GM12878 (cell line): Measurements from ENCODE around the gene NFATC1. TPM values are rescaled to one million over a fixed set of nuclear protein-coding genes. Genes with fewer than 3 reads are reported as not detected.

Experiments
- ATAC-seq: fragments of 200-7000 bp; cut with Tn5 transposase; 3 replicates; pipeline ENCODE4 v1.9.1; 2020; ENCODE audit warnings: mild to moderate bottlenecking, moderate library complexity
- BruUV-seq: library from RNA; stranded (reverse); fragments of 400-500 nt; replicated peaks from 2 replicates; lab custom pipeline; 2021; lab: Mats Ljungman, UMichigan
- CTCF ChIA-PET: fragments of 300-600 bp; sonication (Branson Sonifier 250); formaldehyde crosslinking; extraction: SDS; loops from one replicate; lab custom pipeline; 2021; ENCODE audit warnings: inconsistent platforms; lab: Yijun Ruan, JAX
- POLR2A ChIA-PET: fragments of 350-600 bp; formaldehyde crosslinking; extraction: SDS; loops from one replicate; lab custom pipeline; 2021; ENCODE audit warnings: inconsistent platforms; lab: Charles Lee
- RAD21 ChIA-PET: fragments of 300-600 bp; sonication (Branson Sonifier 250); formaldehyde crosslinking; loops from one replicate; lab custom pipeline; 2023; ENCODE audit warnings: antibody characterized with exemption; ENCODE audit not compliant: unreplicated experiment; lab: Charles Lee
- SMC1A ChIA-PET: fragments of 300-600 bp; sonication (Branson Sonifier 250); formaldehyde crosslinking; loops from one replicate; lab custom pipeline; 2023; ENCODE audit not compliant: unreplicated experiment, uncharacterized antibody; lab: Charles Lee
- DNase-seq: peaks from one replicate; pipeline ENCODE4 v3.0.0-alpha.2; 2011; ENCODE audit warnings: low read depth, low spot score
- FAIRE-seq: peaks from 3 replicates; lab custom pipeline; 2011; peaks lifted over from hg19 to GRCh38; lab: Jason Lieb, UNC
- H2AFZ ChIP-seq: 2 replicates; pipeline ENCODE4 v1.6.0; 2011; ENCODE audit warnings: low read depth, low read length, control low read depth; ENCODE audit not compliant: control insufficient read depth
- H3K27ac ChIP-seq: 2 replicates; pipeline ENCODE4 v1.5.1; 2011; ENCODE audit warnings: control low read depth; ENCODE audit not compliant: control insufficient read depth, insufficient read depth
- H3K27me3 ChIP-seq, 2 experiments: replicated peaks in 1 of 2; 2 replicates each; pipeline versions ENCODE4 v1.6.0 to v1.6.1; 2011; ENCODE audit warnings: low read length in 1 of 2; ENCODE audit not compliant: control insufficient read depth in 2 of 2, insufficient read depth in 2 of 2
- H3K36me3 ChIP-seq, 2 experiments: 2 replicates each; pipeline ENCODE4 v1.5.1; 2011; ENCODE audit warnings: low read length in 1 of 2; ENCODE audit not compliant: control insufficient read depth in 2 of 2, insufficient read depth in 2 of 2
- H3K4me1 ChIP-seq: 2 replicates; pipeline ENCODE4 v1.6.1; 2011; ENCODE audit warnings: mild to moderate bottlenecking, low read length, moderate library complexity, mixed read lengths; ENCODE audit not compliant: control insufficient read depth, insufficient read depth
- H3K4me2 ChIP-seq: 2 replicates; pipeline ENCODE4 v1.6.0; 2011; ENCODE audit warnings: control low read depth; ENCODE audit not compliant: control insufficient read depth, insufficient read depth
- H3K4me3 ChIP-seq: fragments of 200-600 bp; sonication (generic); 2 replicates; pipeline ENCODE4 v1.5.1; 2016
- H3K79me2 ChIP-seq: 2 replicates; pipeline ENCODE4 v1.6.0; 2011; ENCODE audit warnings: low read length; ENCODE audit not compliant: control insufficient read depth, insufficient read depth
- H3K9ac ChIP-seq: 2 replicates; pipeline ENCODE4 v1.8.0; 2011; ENCODE audit warnings: low read length, control low read depth, mixed read lengths; ENCODE audit not compliant: control insufficient read depth, insufficient read depth
- H3K9me3 ChIP-seq: replicated peaks from 3 replicates; pipeline ENCODE4 v1.5.1; 2011; ENCODE audit warnings: mild to moderate bottlenecking, low read length; ENCODE audit not compliant: control insufficient read depth, insufficient read depth
- H4K20me1 ChIP-seq: 2 replicates; pipeline ENCODE4 v1.6.0; 2011; ENCODE audit not compliant: control insufficient read depth, insufficient read depth
- BACH1 ChIP-seq: fragments of 450-650 bp; IDR thresholded peaks from 2 replicates; pipeline ENCODE4 v1.6.1; 2017; ENCODE audit warnings: mild to moderate bottlenecking, borderline replicate concordance
- BHLHE40 ChIP-seq, 2 experiments: fragments of 450-650 bp in 1 of 2; IDR thresholded peaks; 2 replicates each; pipeline ENCODE4 v1.6.1; 2011 to 2017; ENCODE audit warnings: low read depth in 2 of 2, borderline replicate concordance in 1 of 2, improper control_type of control experiment in 1 of 2, low read length in 1 of 2, mild to moderate bottlenecking in 1 of 2
- CBX3 ChIP-seq: fragments of 200-600 bp; sonication (generic); IDR thresholded peaks from 2 replicates; pipeline ENCODE4 v1.6.1; 2016; ENCODE audit warnings: low read depth, borderline replicate concordance
- CHD4 ChIP-seq: fragments of 200-600 bp; sonication (generic); IDR thresholded peaks from 2 replicates; pipeline ENCODE4 v1.6.1; 2016; ENCODE audit warnings: mild to moderate bottlenecking
- CREM ChIP-seq: IDR thresholded peaks from 2 replicates; pipeline ENCODE4 v1.6.1; 2014; ENCODE audit warnings: antibody characterized with exemption, low read depth
- GATAD2B ChIP-seq: fragments of 450-650 bp; conservative IDR thresholded peaks from 2 replicates; pipeline ENCODE4 v1.6.1; 2017; ENCODE audit warnings: low read depth, mild to moderate bottlenecking, moderate library complexity
- HDGF ChIP-seq: fragments of 450-650 bp; IDR thresholded peaks from 2 replicates; pipeline ENCODE4 v1.6.1; 2016; ENCODE audit warnings: antibody characterized with exemption
- IRF3 ChIP-seq: fragments of 450-650 bp; IDR thresholded peaks from 2 replicates; pipeline ENCODE4 v1.6.1; 2014; ENCODE audit warnings: mild to moderate bottlenecking
- MEF2B ChIP-seq: fragments of 450-650 bp; IDR thresholded peaks from 2 replicates; pipeline ENCODE4 v1.6.1; 2018; ENCODE audit warnings: mild to moderate bottlenecking, moderate library complexity; ENCODE audit not compliant: partially characterized antibody, poor library complexity, severe bottlenecking
- MYB ChIP-seq: fragments of 150-350 bp; IDR thresholded peaks from 2 replicates; pipeline ENCODE4 v1.6.1; 2014; ENCODE audit warnings: mild to moderate bottlenecking, low read depth, low read length, borderline replicate concordance
- PAX5 ChIP-seq: IDR thresholded peaks from 2 replicates; pipeline ENCODE4 v1.6.1; 2011; ENCODE audit warnings: low read depth, low read length, borderline replicate concordance
- POLR2AphosphoS2 ChIP-seq: IDR thresholded peaks from 2 replicates; pipeline ENCODE4 v1.6.1; 2011; ENCODE audit warnings: low read depth, mild to moderate bottlenecking, low read length, improper control_type of control experiment, moderate library complexity
- RUNX3 ChIP-seq: IDR thresholded peaks from 2 replicates; pipeline ENCODE4 v1.6.1; 2012; ENCODE audit warnings: low read length, inconsistent platforms
- SMAD1 ChIP-seq: fragments of 450-650 bp; IDR thresholded peaks from 2 replicates; pipeline ENCODE4 v1.6.1; 2018; ENCODE audit warnings: mild to moderate bottlenecking, low read depth; ENCODE audit not compliant: partially characterized antibody
- SRF ChIP-seq, 2 experiments: IDR thresholded peaks; 2 replicates each; pipeline ENCODE4 v1.6.1; 2011; ENCODE audit warnings: low read depth in 2 of 2, low read length in 2 of 2, mild to moderate bottlenecking in 1 of 2, moderate library complexity in 1 of 2
- STAT1 ChIP-seq: fragments of 450-650 bp; conservative IDR thresholded peaks from 2 replicates; pipeline ENCODE4 v1.6.1; 2014; ENCODE audit warnings: antibody characterized with exemption, mild to moderate bottlenecking
- TCF12 ChIP-seq: IDR thresholded peaks from 2 replicates; pipeline ENCODE4 v1.6.1; 2011; ENCODE audit warnings: low read depth, mild to moderate bottlenecking, low read length
- ZBED1 ChIP-seq: IDR thresholded peaks from 2 replicates; pipeline ENCODE4 v1.6.1; 2016; ENCODE audit warnings: borderline replicate concordance
- ZNF207 ChIP-seq: fragments of 450-650 bp; IDR thresholded peaks from 2 replicates; pipeline ENCODE4 v1.6.1; 2014; ENCODE audit warnings: antibody characterized with exemption, mild to moderate bottlenecking, borderline replicate concordance
- WGBS: methylation state at CpG from one replicate; pipeline ENCODE4 v1.1.6; 2016; ENCODE audit warnings: low lambda C conversion rate; ENCODE audit not compliant: insufficient replicate concordance, insufficient coverage; ENCODE audit errors: missing lambda C conversion rate; 5-methylcytosine and 5-hydroxymethylcytosine counted together
- in situ Hi-C: fragments of 300-500 bp; cut with MboI; formaldehyde crosslinking; loops from 9 replicates; pipeline ENCODE4 v1.14.3; 2018; ENCODE audit warnings: mixed read lengths
- intact Hi-C: fragments of 100-400 bp; cut with micrococcal nuclease; formaldehyde crosslinking; loops from one replicate; pipeline ENCODE4 v1.14.2; 2022; ENCODE audit not compliant: unreplicated experiment
- polyA plus RNA-seq, 11 experiments: library from polyadenylated mRNA; depleted of rRNA in 4 of 11; unstranded in 6 of 11; stranded (reverse) in 5 of 11; fragments of >200 nt; fragmentation: Nextera tagmentation in 4 of 11; fragmentation: Illumina TruSeq in 1 of 11; extraction: Ambion mirVana in 4 of 11; extraction: Trizol in 1 of 11; gene quantifications; 1 replicate in 1 of 11; 2 replicates in 10 of 11; pipeline versions ENCODE4 v1.2.1 to v1.2.3, GENCODE V29; 2011 to 2016; ENCODE audit warnings: inconsistent platforms in 2 of 11, missing spikeins in 2 of 11, low read depth in 1 of 11
- total RNA-seq, 4 experiments: library from RNA; depleted of rRNA in 3 of 4; stranded (reverse); fragments of >200 nt in 3 of 4; fragmentation: Illumina TruSeq in 1 of 4; extraction: Trizol in 1 of 4; gene quantifications; 2 replicates each; pipeline versions ENCODE4 v1.2.1 to v1.2.3, GENCODE V29; 2013 to 2021

Gene NFATC1
- total and polyA plus RNA-seq, 10 of the 15 experiments (the other 5 are each of a cell fraction or from before 2014, with no cell fraction given): 0.84 to 20.8 (median 5.1) TPM

GRCh38 chr18:79523736-79524180, 128.0 kb downstream of the NFATC1 start (continued):
- TF ChIP-seq CBX3 (no peak), SRF (IDR thresholded peaks at IDR 0.05; ENCODE audit: low read depth in 2 of 2, low read length in 2 of 2) (no peak), GATAD2B (no peak), MEF2B (peak; percentile 71)

- H3K36me3 ChIP-seq: no peaks in the 10 kb centered on the region
- peak overlapping the region; percentile 69 for H3K27ac ChIP-seq
- no peaks in the 10 kb centered on the region for H3K9me3 ChIP-seq
- FAIRE-seq (no peak), ATAC-seq (peak; percentile 20; the same call in 2 of the 3 replicates), DNase-seq (no peak)
- SMC1A ChIA-PET: interaction anchor here (0.9 to 2.7 kb wide), 15 partner anchors 15 to 150 kb away, joined by 3 to 22 read pairs (median 8); partner anchors contain the start of gene NFATC1
- H3K4me2 ChIP-seq: peak overlapping the region; percentile 51; the same call in 1 of the 2 replicates
- H3K4me1 ChIP-seq: peaks cover 26% of the 10 kb centered on the region
- no peaks in the 10 kb centered on the region for H3K79me2 ChIP-seq
- WGBS: 19% methylated on average over 59 of the region's 63 CpGs
- no peak overlapping the region for H3K4me3 ChIP-seq
- H3K27me3 ChIP-seq: no peaks in the 10 kb centered on the region
- peak overlapping the region; percentile 9; the same call in 1 of the 2 replicates for H2AFZ ChIP-seq
- no TSS peak for BruUV-seq
- POLR2A ChIA-PET: interaction anchor here (0.6 to 2.7 kb wide), 9 partner anchors 59 to 134 kb away, joined by 3 to 16 read pairs (median 5); no protein-coding TSS in a partner anchor
- peak overlapping the region; percentile 36; the same call in 1 of the 2 replicates for H3K9ac ChIP-seq
- in situ Hi-C loops (no loop called here), intact Hi-C loops (loop anchor here (1.0 to 5.0 kb wide), 2 partner anchors 59 to 127 kb away; partner anchors contain the start of gene NFATC1)
- CTCF ChIA-PET: interaction anchor here (1.2 to 2.8 kb wide), 9 partner anchors 16 to 144 kb away, joined by 3 to 31 read pairs (median 7); partner anchors contain the start of gene NFATC1
- RAD21 ChIA-PET: interaction anchor here (0.9 to 2.7 kb wide), 13 partner anchors 16 to 149 kb away, joined by 5 to 38 read pairs (median 10); partner anchors contain the start of gene NFATC1
- H4K20me1 ChIP-seq: no peaks in the 10 kb centered on the region
- TF ChIP-seq POLR2AphosphoS2: no peak
- TF ChIP-seq TCF12: no peak
- TF ChIP-seq STAT1: no peak
- no peak for TF ChIP-seq IRF3
- 0 out of 2 replicates have a peak, but pooled peaks have one; percentile 20 for TF ChIP-seq PAX5
- peak; percentile 82; the same call in 1 of the 2 replicates for TF ChIP-seq HDGF
- peak; percentile 11; the same call in 1 of the 2 replicates for TF ChIP-seq RUNX3
- TF ChIP-seq MYB: no peak
- TF ChIP-seq BHLHE40 (IDR thresholded peaks at IDR 0.05; ENCODE audit: borderline replicate concordance in 1 of 2, low read depth in 2 of 2, low read length in 1 of 2): no peak
- no peak for TF ChIP-seq SMAD1
- no peak for TF ChIP-seq CREM
- TF ChIP-seq ZBED1: no peak
- TF ChIP-seq CHD4: no peak
- 0 out of 2 replicates have a peak, but pooled peaks have one; percentile 6 for TF ChIP-seq ZNF207
- no peak for TF ChIP-seq BACH1
These were observed 128.7 kb downstream of the NFATC1 start for GRCh38 chr18:79524181-79525078.
